ENCODE measurements around the gene EXOC6. TPM values are rescaled to one million over a fixed set of nuclear protein-coding genes. Genes with fewer than 3 reads are reported as not detected.

Gene EXOC6
- total and polyA plus RNA-seq, 2 of the 13 experiments (the other 11 are each of a cell fraction or from before 2014, with no cell fraction given), result 22.2 to 29.2 TPM

DNA sequence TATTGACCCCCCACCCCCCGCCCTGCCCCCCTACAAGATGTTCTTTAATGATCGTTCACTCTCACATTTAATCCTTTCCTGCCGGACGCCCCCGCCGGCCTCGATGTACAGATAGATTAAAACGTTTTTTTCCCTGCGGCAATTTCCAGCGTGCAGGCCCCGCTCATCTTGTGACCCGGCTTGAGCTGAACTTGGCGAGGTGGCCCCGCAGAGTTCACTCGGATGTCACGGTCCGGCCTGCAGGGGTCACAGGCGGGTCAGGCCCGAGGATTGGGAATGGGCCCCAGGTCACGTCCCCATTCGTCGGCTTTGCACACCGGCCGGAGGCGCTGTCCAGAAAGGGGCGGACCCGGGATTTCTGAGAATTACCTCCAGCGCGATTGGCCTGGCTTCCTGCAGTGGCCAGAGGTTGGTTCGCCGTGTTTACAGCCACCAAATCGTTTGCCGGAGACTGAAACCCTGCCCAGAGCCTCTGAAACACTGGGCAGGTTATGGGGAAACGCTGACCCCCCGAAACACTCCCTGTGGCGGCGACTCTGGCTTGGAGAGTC, 223.4 kb downstream of the EXOC6 start (continued):
- TF ChIP-seq, protein P1, sequence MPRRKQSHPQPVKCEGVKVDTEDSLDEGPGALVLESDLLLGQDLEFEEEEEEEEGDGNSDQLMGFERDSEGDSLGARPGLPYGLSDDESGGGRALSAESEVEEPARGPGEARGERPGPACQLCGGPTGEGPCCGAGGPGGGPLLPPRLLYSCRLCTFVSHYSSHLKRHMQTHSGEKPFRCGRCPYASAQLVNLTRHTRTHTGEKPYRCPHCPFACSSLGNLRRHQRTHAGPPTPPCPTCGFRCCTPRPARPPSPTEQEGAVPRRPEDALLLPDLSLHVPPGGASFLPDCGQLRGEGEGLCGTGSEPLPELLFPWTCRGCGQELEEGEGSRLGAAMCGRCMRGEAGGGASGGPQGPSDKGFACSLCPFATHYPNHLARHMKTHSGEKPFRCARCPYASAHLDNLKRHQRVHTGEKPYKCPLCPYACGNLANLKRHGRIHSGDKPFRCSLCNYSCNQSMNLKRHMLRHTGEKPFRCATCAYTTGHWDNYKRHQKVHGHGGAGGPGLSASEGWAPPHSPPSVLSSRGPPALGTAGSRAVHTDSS (CRISPR knock-in tag; conservative IDR thresholded peaks at IDR 0.05), result no peak
- TF ChIP-seq ZMYM3 (CRISPR knock-in tag; IDR thresholded peaks at IDR 0.05) (0 out of 2 replicates have a peak, but pooled peaks have one; percentile 24), ZNF589 (CRISPR knock-in tag; conservative IDR thresholded peaks at IDR 0.05) (no peak), NPAS2 (CRISPR knock-in tag; IDR thresholded peaks at IDR 0.05; ENCODE audit: borderline replicate concordance) (no peak), NFKB2 (CRISPR knock-in tag; IDR thresholded peaks at IDR 0.05; ENCODE audit: borderline replicate concordance) (no peak; the same call in 1 of the 2 replicates), PAF1 (CRISPR knock-in tag; IDR thresholded peaks at IDR 0.05) (no peak), TGIF2 (CRISPR knock-in tag; IDR thresholded peaks at IDR 0.05) (no peak), ZNF577 (CRISPR knock-in tag; IDR thresholded peaks at IDR 0.05; ENCODE audit: borderline replicate concordance, low read depth) (no peak), SMAD9 (CRISPR knock-in tag; IDR thresholded peaks at IDR 0.05) (no peak), ZNF441 (CRISPR knock-in tag; IDR thresholded peaks at IDR 0.05; ENCODE audit: borderline replicate concordance) (0 out of 2 replicates have a peak, but pooled peaks have one; percentile 59), ZNF354B (CRISPR knock-in tag; IDR thresholded peaks at IDR 0.05) (no peak), ZNF460 (CRISPR knock-in tag; IDR thresholded peaks at IDR 0.05; ENCODE audit: borderline replicate concordance) (no peak), ZNF3 (CRISPR knock-in tag; IDR thresholded peaks at IDR 0.05) (no peak), SRY (CRISPR knock-in tag; IDR thresholded peaks at IDR 0.05) (no peak), ZSCAN12 (CRISPR knock-in tag; IDR thresholded peaks at IDR 0.05) (no peak), ZNF792 (CRISPR knock-in tag; IDR thresholded peaks at IDR 0.05) (no peak), ZNF451 (CRISPR knock-in tag; IDR thresholded peaks at IDR 0.05) (no peak), STAT5B (CRISPR knock-in tag; IDR thresholded peaks at IDR 0.05) (no peak)
- TF ChIP-seq, protein P2, sequence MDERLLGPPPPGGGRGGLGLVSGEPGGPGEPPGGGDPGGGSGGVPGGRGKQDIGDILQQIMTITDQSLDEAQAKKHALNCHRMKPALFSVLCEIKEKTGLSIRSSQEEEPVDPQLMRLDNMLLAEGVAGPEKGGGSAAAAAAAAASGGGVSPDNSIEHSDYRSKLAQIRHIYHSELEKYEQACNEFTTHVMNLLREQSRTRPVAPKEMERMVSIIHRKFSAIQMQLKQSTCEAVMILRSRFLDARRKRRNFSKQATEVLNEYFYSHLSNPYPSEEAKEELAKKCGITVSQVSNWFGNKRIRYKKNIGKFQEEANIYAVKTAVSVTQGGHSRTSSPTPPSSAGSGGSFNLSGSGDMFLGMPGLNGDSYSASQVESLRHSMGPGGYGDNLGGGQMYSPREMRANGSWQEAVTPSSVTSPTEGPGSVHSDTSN (CRISPR knock-in tag; IDR thresholded peaks at IDR 0.05), result no peak
- TF ChIP-seq, protein P3, sequence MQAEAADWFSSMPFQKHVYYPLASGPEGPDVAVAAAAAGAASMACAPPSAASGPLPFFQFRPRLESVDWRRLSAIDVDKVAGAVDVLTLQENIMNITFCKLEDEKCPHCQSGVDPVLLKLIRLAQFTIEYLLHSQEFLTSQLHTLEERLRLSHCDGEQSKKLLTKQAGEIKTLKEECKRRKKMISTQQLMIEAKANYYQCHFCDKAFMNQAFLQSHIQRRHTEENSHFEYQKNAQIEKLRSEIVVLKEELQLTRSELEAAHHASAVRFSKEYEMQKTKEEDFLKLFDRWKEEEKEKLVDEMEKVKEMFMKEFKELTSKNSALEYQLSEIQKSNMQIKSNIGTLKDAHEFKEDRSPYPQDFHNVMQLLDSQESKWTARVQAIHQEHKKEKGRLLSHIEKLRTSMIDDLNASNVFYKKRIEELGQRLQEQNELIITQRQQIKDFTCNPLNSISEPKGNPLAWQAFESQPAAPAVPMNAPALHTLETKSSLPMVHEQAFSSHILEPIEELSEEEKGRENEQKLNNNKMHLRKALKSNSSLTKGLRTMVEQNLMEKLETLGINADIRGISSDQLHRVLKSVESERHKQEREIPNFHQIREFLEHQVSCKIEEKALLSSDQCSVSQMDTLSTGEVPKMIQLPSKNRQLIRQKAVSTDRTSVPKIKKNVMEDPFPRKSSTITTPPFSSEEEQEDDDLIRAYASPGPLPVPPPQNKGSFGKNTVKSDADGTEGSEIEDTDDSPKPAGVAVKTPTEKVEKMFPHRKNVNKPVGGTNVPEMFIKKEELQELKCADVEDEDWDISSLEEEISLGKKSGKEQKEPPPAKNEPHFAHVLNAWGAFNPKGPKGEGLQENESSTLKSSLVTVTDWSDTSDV (CRISPR knock-in tag; IDR thresholded peaks at IDR 0.05), result no peak
- TF ChIP-seq, protein P4, sequence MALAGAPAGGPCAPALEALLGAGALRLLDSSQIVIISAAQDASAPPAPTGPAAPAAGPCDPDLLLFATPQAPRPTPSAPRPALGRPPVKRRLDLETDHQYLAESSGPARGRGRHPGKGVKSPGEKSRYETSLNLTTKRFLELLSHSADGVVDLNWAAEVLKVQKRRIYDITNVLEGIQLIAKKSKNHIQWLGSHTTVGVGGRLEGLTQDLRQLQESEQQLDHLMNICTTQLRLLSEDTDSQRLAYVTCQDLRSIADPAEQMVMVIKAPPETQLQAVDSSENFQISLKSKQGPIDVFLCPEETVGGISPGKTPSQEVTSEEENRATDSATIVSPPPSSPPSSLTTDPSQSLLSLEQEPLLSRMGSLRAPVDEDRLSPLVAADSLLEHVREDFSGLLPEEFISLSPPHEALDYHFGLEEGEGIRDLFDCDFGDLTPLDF (CRISPR knock-in tag; IDR thresholded peaks at IDR 0.05), result no peak
- TF ChIP-seq, protein P5, sequence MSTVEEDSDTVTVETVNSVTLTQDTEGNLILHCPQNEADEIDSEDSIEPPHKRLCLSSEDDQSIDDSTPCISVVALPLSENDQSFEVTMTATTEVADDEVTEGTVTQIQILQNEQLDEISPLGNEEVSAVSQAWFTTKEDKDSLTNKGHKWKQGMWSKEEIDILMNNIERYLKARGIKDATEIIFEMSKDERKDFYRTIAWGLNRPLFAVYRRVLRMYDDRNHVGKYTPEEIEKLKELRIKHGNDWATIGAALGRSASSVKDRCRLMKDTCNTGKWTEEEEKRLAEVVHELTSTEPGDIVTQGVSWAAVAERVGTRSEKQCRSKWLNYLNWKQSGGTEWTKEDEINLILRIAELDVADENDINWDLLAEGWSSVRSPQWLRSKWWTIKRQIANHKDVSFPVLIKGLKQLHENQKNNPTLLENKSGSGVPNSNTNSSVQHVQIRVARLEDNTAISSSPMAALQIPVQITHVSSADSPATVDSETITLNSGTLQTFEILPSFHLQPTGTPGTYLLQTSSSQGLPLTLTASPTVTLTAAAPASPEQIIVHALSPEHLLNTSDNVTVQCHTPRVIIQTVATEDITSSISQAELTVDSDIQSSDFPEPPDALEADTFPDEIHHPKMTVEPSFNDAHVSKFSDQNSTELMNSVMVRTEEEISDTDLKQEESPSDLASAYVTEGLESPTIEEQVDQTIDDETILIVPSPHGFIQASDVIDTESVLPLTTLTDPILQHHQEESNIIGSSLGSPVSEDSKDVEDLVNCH (CRISPR knock-in tag; IDR thresholded peaks at IDR 0.05), result no peak
